Fibroblast of lung (primary cell): ENCODE measurements around the gene SENP7.

ENCODE experiments used
- CTCF ChIP-seq, 2 donors: IDR thresholded peaks in 1 of 2; conservative IDR thresholded peaks in 1 of 2; 1 replicate in 1 of 2; 2 replicates in 1 of 2; pipeline ENCODE4 v1.5.1; 2011 to 2012; ENCODE audit warnings: low read length in 2 of 2, control low read depth in 1 of 2, inconsistent platforms in 1 of 2, low read depth in 1 of 2, mild to moderate bottlenecking in 1 of 2
- EZH2 ChIP-seq: IDR thresholded peaks from 2 replicates; pipeline ENCODE4 v1.5.1; 2012; ENCODE audit warnings: low read length, control low read depth, mild to moderate bottlenecking; ENCODE audit errors: missing control alignments

DNA sequence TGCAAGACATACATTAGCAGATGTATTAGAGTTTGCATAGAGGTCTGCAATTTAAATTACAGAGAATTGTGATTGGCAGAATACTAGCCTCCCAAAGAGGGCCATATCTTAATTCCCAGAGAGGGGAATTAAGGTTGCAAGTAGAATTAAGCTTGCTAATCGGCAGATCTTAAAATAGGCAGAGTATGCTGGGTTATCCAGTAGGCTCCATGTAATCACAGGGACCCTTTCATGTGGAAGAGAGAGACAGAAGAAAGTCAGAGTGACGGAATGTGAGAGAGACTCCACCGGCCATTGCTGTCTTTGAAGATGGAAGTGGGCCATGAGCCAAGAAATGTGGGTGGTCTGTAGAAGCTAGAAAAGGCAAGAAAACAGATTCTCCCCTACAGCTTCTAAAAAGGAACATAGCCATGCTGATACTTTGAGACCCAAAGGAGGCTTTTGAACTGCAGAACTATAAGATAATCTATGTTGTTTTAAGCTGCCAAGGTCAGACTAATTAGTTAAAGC lies 231.4 kb downstream of the SENP7 start:
- no peak for TF ChIP-seq CTCF (conservative IDR thresholded peaks at IDR 0.05 in 1 of 2, IDR thresholded peaks at IDR 0.05 in 1 of 2; ENCODE audit: low read depth in 1 of 2, low read length in 2 of 2)
- TF ChIP-seq EZH2, result no peak
